ENCODE measurements around the gene ATP1A2. TPM values are rescaled to one million over a fixed set of nuclear protein-coding genes. Genes with fewer than 3 reads are reported as not detected.

ATP1A2 gene
- total RNA-seq, 1 experiment from 2014 or later, result 23.2 TPM

DNA sequence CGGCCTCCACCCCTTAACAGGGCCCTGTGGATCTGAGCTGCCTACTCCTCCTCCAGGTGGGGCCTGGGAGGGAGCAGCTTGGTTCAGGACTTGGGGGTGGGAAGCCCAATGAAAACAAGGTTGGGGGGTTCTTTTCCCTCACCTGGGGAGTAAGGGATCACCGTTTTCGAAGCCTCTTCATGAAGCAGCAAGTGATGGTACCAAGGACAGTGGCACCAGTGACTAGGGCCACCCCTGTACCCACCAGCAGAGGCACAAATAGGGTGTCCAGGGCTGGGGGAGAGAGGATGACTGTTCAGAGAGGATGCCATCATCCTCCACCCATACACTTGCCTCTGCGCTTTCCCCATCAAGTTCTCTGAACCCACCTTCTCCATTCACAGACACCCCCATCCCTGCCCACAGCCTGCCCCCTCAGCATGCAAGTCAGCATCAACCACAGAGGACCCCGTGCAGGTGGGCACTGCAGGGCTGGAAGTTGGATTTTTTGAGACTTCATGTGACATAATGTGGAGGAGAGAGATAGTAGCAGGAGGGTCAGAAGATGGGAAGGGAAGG lies 23.8 kb upstream of the ATP1A2 start:
- TF ChIP-seq, protein P1, sequence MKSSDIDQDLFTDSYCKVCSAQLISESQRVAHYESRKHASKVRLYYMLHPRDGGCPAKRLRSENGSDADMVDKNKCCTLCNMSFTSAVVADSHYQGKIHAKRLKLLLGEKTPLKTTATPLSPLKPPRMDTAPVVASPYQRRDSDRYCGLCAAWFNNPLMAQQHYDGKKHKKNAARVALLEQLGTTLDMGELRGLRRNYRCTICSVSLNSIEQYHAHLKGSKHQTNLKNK (CRISPR knock-in tag; IDR thresholded peaks at IDR 0.05), result no peak
- TF ChIP-seq, protein P2, sequence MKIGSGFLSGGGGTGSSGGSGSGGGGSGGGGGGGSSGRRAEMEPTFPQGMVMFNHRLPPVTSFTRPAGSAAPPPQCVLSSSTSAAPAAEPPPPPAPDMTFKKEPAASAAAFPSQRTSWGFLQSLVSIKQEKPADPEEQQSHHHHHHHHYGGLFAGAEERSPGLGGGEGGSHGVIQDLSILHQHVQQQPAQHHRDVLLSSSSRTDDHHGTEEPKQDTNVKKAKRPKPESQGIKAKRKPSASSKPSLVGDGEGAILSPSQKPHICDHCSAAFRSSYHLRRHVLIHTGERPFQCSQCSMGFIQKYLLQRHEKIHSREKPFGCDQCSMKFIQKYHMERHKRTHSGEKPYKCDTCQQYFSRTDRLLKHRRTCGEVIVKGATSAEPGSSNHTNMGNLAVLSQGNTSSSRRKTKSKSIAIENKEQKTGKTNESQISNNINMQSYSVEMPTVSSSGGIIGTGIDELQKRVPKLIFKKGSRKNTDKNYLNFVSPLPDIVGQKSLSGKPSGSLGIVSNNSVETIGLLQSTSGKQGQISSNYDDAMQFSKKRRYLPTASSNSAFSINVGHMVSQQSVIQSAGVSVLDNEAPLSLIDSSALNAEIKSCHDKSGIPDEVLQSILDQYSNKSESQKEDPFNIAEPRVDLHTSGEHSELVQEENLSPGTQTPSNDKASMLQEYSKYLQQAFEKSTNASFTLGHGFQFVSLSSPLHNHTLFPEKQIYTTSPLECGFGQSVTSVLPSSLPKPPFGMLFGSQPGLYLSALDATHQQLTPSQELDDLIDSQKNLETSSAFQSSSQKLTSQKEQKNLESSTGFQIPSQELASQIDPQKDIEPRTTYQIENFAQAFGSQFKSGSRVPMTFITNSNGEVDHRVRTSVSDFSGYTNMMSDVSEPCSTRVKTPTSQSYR (CRISPR knock-in tag; IDR thresholded peaks at IDR 0.05), result no peak
- TF ChIP-seq CREM (CRISPR knock-in tag; IDR thresholded peaks at IDR 0.05), result no peak
- TF ChIP-seq, protein P3, sequence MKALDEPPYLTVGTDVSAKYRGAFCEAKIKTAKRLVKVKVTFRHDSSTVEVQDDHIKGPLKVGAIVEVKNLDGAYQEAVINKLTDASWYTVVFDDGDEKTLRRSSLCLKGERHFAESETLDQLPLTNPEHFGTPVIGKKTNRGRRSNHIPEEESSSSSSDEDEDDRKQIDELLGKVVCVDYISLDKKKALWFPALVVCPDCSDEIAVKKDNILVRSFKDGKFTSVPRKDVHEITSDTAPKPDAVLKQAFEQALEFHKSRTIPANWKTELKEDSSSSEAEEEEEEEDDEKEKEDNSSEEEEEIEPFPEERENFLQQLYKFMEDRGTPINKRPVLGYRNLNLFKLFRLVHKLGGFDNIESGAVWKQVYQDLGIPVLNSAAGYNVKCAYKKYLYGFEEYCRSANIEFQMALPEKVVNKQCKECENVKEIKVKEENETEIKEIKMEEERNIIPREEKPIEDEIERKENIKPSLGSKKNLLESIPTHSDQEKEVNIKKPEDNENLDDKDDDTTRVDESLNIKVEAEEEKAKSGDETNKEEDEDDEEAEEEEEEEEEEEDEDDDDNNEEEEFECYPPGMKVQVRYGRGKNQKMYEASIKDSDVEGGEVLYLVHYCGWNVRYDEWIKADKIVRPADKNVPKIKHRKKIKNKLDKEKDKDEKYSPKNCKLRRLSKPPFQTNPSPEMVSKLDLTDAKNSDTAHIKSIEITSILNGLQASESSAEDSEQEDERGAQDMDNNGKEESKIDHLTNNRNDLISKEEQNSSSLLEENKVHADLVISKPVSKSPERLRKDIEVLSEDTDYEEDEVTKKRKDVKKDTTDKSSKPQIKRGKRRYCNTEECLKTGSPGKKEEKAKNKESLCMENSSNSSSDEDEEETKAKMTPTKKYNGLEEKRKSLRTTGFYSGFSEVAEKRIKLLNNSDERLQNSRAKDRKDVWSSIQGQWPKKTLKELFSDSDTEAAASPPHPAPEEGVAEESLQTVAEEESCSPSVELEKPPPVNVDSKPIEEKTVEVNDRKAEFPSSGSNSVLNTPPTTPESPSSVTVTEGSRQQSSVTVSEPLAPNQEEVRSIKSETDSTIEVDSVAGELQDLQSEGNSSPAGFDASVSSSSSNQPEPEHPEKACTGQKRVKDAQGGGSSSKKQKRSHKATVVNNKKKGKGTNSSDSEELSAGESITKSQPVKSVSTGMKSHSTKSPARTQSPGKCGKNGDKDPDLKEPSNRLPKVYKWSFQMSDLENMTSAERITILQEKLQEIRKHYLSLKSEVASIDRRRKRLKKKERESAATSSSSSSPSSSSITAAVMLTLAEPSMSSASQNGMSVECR (CRISPR knock-in tag; IDR thresholded peaks at IDR 0.05; ENCODE audit: borderline replicate concordance), result no peak
- TF ChIP-seq FOXJ3 (CRISPR knock-in tag; IDR thresholded peaks at IDR 0.05; ENCODE audit: borderline replicate concordance), result no peak
- TF ChIP-seq, protein P4, sequence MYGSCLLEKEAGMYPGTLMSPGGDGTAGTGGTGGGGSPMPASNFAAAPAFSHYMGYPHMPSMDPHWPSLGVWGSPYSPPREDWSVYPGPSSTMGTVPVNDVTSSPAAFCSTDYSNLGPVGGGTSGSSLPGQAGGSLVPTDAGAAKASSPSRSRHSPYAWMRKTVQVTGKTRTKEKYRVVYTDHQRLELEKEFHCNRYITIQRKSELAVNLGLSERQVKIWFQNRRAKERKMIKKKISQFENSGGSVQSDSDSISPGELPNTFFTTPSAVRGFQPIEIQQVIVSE (CRISPR knock-in tag; IDR thresholded peaks at IDR 0.05; ENCODE audit: borderline replicate concordance), result no peak
- TF ChIP-seq MYBL2 (CRISPR knock-in tag; IDR thresholded peaks at IDR 0.05), result no peak
- TF ChIP-seq, protein P5, sequence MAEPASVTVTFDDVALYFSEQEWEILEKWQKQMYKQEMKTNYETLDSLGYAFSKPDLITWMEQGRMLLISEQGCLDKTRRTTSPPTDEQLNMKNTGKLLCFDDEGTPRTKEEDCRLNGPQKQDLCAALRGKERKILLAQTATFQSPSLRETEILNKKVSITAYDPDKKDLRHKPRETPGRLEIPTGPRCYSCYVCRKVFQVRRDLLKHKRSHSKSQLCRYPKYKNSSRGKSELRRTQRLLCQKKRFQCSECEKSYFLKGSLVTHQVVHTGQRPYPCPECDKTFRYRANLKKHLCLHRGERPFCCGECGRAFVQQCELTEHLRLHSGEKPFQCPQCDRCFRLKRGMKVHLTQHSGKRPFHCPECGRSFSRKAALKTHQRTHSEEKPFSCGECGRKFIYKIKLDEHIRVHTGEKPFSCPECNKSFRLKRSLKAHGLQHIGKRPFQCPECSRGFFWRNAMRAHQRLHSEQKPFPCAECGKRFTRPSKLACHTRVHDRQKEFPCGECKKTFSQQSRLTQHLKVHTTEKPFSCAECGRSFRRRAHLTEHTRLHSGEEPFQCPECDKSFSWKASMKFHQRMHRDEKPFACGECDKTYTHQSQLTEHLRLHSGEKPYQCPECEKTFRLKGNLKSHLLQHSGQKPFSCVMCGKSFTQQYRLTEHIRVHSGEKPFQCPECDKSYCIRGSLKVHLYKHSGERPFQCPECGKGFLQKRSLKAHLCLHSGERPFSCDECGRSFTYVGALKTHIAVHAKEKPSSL (CRISPR knock-in tag; conservative IDR thresholded peaks at IDR 0.05), result no peak
- no peak for ATAC-seq
- H3K4me1 Mint-ChIP-seq, result peaks cover 32% of the 10 kb centered on the region
- DNase-seq (ENCODE audit: low spot score), result no peak
- POLR2A ChIA-PET, result interaction anchor here (0.6 kb wide), 1 partner anchor 14 kb away, joined by 3 read pairs; no protein-coding TSS in a partner anchor
- no peak overlapping the region for H3K4me3 Mint-ChIP-seq
- H3K9me3 Mint-ChIP-seq, result no peaks in the 10 kb centered on the region
- no peaks in the 10 kb centered on the region; the same call in 1 of the 2 replicates for H3K27me3 Mint-ChIP-seq (ENCODE audit: low read depth)
- peaks cover 22% of the 10 kb centered on the region for H3K36me3 Mint-ChIP-seq
- no peak overlapping the region for H3K27ac Mint-ChIP-seq
- CTCF ChIA-PET, result interaction anchor here (8.1 kb wide), 1 partner anchor 161 kb away, joined by 62 read pairs; no protein-coding TSS in a partner anchor

DNA sequence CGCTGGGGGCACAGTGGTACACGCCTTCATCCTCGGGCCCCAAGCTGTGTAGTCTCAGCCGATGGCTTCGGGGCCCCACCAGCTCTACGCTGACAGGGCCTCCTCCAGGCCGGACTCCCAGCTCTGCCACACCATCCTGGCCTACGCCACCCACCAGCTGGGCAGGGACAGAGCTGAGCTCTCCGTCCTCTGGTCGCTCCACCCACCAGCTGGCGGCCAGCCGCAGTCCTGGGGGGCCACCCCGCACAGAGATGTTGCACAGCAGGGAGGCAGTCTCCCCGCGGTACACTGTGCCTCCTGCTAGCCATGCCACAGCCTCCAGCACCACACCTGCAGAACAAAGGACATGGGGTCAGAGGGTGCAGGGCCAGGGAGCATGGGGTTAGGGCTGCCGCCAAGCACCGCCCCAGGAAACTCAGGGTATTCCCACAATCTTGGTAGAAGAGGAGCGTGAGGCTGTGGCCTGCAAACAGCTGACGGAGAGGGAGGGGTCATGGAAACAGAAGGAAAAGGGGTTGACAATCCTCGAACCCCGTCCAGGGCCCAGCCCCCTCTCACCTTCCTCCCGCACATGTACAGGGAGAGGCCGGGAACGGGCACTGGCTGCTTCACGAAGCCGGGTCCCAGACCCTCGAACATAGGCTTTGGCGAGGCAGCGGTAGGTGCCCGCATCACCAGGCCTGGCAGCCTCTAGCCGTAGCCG lies 23.0 kb upstream of the ATP1A2 start:
- H3K27ac Mint-ChIP-seq, result no peak overlapping the region
- H3K4me3 Mint-ChIP-seq, result no peak overlapping the region
- peaks cover 40% of the 10 kb centered on the region for H3K4me1 Mint-ChIP-seq
- H3K36me3 Mint-ChIP-seq, result peaks cover 22% of the 10 kb centered on the region
- H3K9me3 Mint-ChIP-seq, result no peaks in the 10 kb centered on the region
- POLR2A ChIA-PET, result interaction anchor here (0.6 kb wide), 1 partner anchor 15 kb away, joined by 3 read pairs; no protein-coding TSS in a partner anchor
- DNase-seq (ENCODE audit: low spot score) (no peak), ATAC-seq (no peak)
- TF ChIP-seq HMGA2 (CRISPR knock-in tag; IDR thresholded peaks at IDR 0.05), result no peak
- TF ChIP-seq CREM (CRISPR knock-in tag; IDR thresholded peaks at IDR 0.05), result no peak
- no peak for TF ChIP-seq FOXK1 (CRISPR knock-in tag; IDR thresholded peaks at IDR 0.05)
- no peak for TF ChIP-seq NR2C2 (CRISPR knock-in tag; IDR thresholded peaks at IDR 0.05)
- no peak for TF ChIP-seq ZNF396 (CRISPR knock-in tag; IDR thresholded peaks at IDR 0.05; ENCODE audit: borderline replicate concordance)
- no peaks in the 10 kb centered on the region for H3K27me3 Mint-ChIP-seq (ENCODE audit: low read depth)
- CTCF ChIA-PET, result interaction anchor here (1.2 to 8.1 kb wide), 2 partner anchors 46 to 160 kb away, joined by 4 to 62 read pairs; no protein-coding TSS in a partner anchor

Data from WTC11 (cell line).